GM12875 (cell line): Measurements from ENCODE around the gene PLXDC1.

Experiments
- H3K4me3 ChIP-seq: one replicate; pipeline ENCODE4 v1.5.1; 2011; ENCODE audit warnings: low read depth, low read length, control low read depth
- CTCF ChIP-seq: IDR thresholded peaks from 2 replicates; pipeline ENCODE4 v1.5.1; 2011; ENCODE audit warnings: low read depth, mild to moderate bottlenecking, control low read depth, inconsistent platforms, low read length, moderate library complexity, borderline replicate concordance; ENCODE audit not compliant: insufficient read depth

PLXDC1 gene

GRCh38 chr17:39107155-39107554, 44.3 kb downstream of the PLXDC1 start:
- no peak for TF ChIP-seq CTCF
- no peak overlapping the region for H3K4me3 ChIP-seq

DNA sequence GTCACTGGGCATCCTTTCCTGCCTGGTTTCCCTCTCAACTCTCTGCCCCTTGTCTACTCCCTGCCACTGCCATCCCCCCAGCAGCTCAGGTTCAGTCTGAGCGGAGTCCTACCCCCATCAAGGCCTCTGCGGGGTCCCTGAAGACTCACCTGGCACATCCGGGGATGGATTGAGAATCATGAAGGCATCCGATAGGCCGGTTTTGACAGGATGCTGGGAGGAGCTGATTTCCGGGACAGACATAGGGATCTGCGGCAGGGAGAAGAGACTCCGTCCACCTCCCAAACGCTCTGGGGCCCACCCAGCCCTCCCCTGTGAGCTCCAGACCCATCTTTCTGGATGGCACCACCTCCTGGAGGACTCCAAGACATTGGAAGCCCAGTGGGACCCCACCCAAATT, 45.7 kb downstream of the PLXDC1 start:
- no peak overlapping the region for H3K4me3 ChIP-seq

DNA sequence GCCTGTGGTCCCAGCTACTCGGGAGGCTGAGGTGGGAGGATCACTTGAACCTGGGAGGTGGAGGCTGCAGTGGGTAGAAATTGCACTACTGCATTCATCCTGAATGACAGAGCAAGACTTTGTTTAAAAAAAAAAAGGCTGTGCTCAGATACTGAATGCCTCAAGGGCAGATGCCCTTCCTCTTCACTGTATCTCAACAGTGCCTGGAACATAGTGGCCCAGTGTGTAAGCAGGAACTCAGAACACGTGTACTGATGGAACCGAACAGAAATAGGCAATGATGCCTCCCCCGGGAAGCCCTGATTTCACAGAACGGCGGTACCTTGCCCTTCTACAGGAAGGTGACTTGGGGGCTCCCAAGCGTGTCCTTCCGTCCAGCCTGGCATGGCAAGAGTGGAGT, 46.8 kb downstream of the PLXDC1 start:
- no peak for TF ChIP-seq CTCF
- no peak overlapping the region for H3K4me3 ChIP-seq

More for the DNA sequence above, 45.7 kb downstream of the PLXDC1 start:
- no peak for TF ChIP-seq CTCF

- no peak for TF ChIP-seq CTCF
- H3K4me3 ChIP-seq = no peak overlapping the region
Measured at GRCh38 chr17:39104046-39104445, 47.4 kb downstream of the PLXDC1 start.

DNA sequence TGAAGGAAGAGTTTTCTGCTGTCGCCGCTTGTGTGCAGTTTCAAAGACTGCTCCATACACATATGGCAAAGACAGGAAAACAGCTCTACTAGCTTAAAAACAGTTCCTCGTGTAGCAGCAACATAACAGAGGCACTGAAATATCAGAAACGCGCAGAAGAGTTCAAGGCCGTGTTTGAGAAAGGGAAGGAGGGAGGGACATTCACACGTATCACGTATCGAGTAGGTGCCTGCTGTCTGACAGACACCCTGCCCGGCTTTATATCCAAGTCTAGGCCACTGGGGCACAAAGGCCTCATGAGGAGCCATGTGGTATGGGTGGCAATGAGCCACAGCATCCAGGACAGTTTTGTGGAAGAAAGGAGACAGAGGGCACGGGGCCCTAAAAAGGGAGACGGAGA, 50.3 kb downstream of the PLXDC1 start:
- no peak overlapping the region for H3K4me3 ChIP-seq
- TF ChIP-seq CTCF = no peak

DNA sequence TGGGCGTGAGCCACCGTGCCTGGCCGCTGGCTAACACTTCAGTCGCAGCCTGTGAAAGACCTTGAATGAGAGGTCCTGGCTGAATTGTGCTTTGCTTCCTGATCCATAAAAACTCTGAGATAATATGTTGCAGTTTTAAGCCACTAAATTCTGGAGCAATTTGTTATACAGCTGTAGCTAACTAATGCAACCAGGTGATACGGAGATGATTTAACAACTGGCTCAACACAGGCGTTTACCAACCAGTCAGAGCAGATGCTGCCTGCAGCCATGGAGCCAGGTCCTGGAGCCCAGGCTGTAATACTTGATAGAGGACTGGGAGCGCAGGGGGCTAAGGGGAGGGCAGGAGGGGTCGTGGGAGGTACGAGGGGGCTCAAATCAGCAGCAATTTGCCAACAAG, 50.9 kb downstream of the PLXDC1 start:
- H3K4me3 ChIP-seq = no peak overlapping the region
- TF ChIP-seq CTCF = no peak

DNA sequence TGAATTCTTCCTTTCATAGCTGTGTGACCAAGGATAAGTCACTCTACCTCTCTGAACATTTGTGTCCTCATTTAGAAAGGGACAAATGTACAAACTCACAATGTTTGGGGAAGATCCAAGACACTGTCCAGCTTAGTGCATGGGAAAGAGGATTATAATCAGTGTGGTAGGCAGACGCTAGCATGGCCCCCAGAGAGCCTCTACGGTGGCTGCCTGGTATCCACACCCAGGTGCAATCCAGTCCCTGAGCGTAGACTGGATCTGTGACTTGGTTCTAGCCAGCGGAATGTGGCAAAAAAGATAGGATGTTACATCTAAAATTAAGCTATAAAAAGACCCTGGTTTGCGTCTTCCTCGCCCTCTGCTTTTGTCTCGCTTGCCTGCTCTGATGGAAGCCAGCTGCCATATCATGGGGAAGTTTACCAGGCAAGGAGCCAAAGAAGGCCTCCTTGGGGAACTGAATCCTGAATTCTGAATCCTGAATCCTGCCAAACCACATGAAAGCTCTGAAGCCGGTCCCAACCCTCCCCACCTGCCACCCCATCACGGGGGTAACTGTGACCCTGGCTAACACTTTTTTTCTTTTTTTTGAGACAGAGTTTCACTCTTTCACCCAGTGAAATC, 51.7 kb downstream of the PLXDC1 start:
- TF ChIP-seq CTCF = no peak
- H3K4me3 ChIP-seq = no peak overlapping the region
